ENCODE results near the gene PCDHGA1.
A peak's percentile ranks its signal among the peaks of the same experiment; 100 is the strongest.
"Not testable (repeated sequence)": the region's sequence is repeated elsewhere in the genome, so short reads cannot be mapped to it uniquely, and the experiment has no call there.

PCDHGA1 gene

DNA sequence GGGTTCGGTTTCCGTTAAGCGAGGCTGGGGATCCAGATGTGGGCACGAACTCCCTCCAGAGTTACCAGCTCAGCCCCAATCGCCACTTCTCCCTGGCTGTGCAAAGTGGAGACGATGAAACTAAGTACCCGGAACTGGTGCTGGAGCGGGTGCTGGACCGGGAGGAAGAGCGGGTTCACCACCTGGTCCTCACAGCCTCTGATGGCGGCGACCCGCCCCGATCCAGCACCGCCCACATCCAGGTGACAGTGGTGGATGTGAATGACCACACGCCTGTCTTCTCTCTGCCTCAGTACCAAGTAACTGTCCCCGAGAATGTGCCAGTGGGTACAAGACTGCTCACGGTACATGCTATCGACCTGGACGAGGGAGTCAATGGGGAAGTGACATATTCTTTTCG, 53.0 kb downstream of the PCDHGA1 start:
- Histone ChIP-seq H3K9me2 (replicated peaks; ENCODE audit: insufficient read depth, low read length) (no peaks in the 10 kb centered on the region), H3K9ac (ENCODE audit: low read length) (no peak overlapping the region), H4K20me1 (ENCODE audit: insufficient read depth, low read length) (no peaks in the 10 kb centered on the region), H3K4me1 (ENCODE audit: low read length) (no peaks in the 10 kb centered on the region), H3K79me2 (ENCODE audit: low read length) (no peaks in the 10 kb centered on the region), H3F3A (ENCODE audit: insufficient read depth, low read length) (no peaks in the 10 kb centered on the region), H3K4me2 (ENCODE audit: low read depth, low read length) (peak overlapping the region; percentile 66; the same call in 1 of the 2 replicates), H3K9me3 (replicated peaks; ENCODE audit: insufficient read depth, low read length) (no peaks in the 10 kb centered on the region), H2AFZ (ENCODE audit: low read length) (no peak overlapping the region; the same call in 1 of the 2 replicates), H3K4me3 (ENCODE audit: low read length) (peak overlapping the region; percentile 80), H3K36me3 (replicated peaks; ENCODE audit: insufficient read depth, low read length) (no peaks in the 10 kb centered on the region), H3K27me3 (replicated peaks; ENCODE audit: insufficient read depth, low read length) (peaks cover 6% of the 10 kb centered on the region; the same call in 1 of the 2 replicates), H3K27ac (ENCODE audit: low read length) (no peak overlapping the region)
- TF ChIP-seq, protein P1, sequence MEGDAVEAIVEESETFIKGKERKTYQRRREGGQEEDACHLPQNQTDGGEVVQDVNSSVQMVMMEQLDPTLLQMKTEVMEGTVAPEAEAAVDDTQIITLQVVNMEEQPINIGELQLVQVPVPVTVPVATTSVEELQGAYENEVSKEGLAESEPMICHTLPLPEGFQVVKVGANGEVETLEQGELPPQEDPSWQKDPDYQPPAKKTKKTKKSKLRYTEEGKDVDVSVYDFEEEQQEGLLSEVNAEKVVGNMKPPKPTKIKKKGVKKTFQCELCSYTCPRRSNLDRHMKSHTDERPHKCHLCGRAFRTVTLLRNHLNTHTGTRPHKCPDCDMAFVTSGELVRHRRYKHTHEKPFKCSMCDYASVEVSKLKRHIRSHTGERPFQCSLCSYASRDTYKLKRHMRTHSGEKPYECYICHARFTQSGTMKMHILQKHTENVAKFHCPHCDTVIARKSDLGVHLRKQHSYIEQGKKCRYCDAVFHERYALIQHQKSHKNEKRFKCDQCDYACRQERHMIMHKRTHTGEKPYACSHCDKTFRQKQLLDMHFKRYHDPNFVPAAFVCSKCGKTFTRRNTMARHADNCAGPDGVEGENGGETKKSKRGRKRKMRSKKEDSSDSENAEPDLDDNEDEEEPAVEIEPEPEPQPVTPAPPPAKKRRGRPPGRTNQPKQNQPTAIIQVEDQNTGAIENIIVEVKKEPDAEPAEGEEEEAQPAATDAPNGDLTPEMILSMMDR (IDR thresholded peaks at IDR 0.05; ENCODE audit: low read length): no peak
- TF ChIP-seq EZH2phosphoT487 (IDR thresholded peaks at IDR 0.05; ENCODE audit: low read length) (no peak), EZH2 (optimal IDR thresholded peaks at IDR 0.05; ENCODE audit: low read depth, low read length) (no peak)
- DNase-seq: no peak

DNA sequence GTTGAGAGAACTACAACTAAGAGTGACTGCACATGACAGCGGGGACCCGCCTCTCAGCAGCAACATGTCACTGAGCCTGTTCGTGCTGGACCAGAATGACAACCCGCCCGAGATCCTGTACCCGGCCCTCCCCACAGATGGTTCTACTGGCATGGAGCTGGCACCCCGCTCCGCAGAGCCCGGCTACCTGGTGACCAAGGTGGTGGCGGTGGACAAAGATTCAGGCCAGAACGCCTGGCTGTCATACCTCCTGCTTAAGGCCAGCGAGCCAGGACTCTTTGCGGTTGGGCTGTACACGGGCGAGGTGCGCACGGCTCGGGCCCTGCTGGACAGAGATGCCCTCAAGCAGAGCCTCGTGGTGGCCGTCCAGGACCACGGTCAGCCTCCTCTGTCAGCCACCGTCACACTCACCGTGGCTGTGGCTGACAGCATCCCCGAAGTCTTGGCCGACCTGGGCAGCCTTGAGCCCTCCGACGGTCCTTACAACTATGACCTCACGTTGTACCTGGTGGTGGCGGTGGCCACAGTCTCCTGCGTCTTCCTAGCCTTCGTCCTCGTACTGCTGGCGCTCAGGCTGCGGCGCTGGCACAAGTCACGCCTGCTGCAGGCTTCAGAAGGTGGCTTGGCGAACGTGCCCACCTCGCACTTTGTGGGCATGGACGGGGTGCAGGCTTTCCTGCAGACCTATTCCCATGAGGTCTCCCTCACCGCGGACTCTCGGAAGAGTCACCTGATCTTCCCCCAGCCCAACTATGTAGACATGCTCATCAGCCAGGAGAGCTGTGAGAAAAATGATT, 54.4 kb downstream of the PCDHGA1 start:
- H3K9me3 ChIP-seq (replicated peaks; ENCODE audit: insufficient read depth, low read length): no peaks in the 10 kb centered on the region
- TF ChIP-seq, protein P1 (IDR thresholded peaks at IDR 0.05; ENCODE audit: low read length): no peak
- no peak for TF ChIP-seq EZH2 (optimal IDR thresholded peaks at IDR 0.05; ENCODE audit: low read depth, low read length)
- TF ChIP-seq EZH2phosphoT487 (IDR thresholded peaks at IDR 0.05; ENCODE audit: low read length): no peak
- no peaks in the 10 kb centered on the region for H3K36me3 ChIP-seq (replicated peaks; ENCODE audit: insufficient read depth, low read length)
- H3K9me2 ChIP-seq (replicated peaks; ENCODE audit: insufficient read depth, low read length): no peaks in the 10 kb centered on the region
- H3K27ac ChIP-seq (ENCODE audit: low read length): no peak overlapping the region
- no peaks in the 10 kb centered on the region for H4K20me1 ChIP-seq (ENCODE audit: insufficient read depth, low read length)
- H3F3A ChIP-seq (ENCODE audit: insufficient read depth, low read length): no peaks in the 10 kb centered on the region
- no peak overlapping the region for H2AFZ ChIP-seq (ENCODE audit: low read length)
- H3K4me2 ChIP-seq (ENCODE audit: low read depth, low read length): no peak overlapping the region
- peaks cover 6% of the 10 kb centered on the region; the same call in 1 of the 2 replicates for H3K27me3 ChIP-seq (replicated peaks; ENCODE audit: insufficient read depth, low read length)
- no peaks in the 10 kb centered on the region for H3K4me1 ChIP-seq (ENCODE audit: low read length)
- H3K79me2 ChIP-seq (ENCODE audit: low read length): no peaks in the 10 kb centered on the region
- H3K4me3 ChIP-seq (ENCODE audit: low read length): no peak overlapping the region
- no peak for DNase-seq
- no peak overlapping the region for H3K9ac ChIP-seq (ENCODE audit: low read length)

DNA sequence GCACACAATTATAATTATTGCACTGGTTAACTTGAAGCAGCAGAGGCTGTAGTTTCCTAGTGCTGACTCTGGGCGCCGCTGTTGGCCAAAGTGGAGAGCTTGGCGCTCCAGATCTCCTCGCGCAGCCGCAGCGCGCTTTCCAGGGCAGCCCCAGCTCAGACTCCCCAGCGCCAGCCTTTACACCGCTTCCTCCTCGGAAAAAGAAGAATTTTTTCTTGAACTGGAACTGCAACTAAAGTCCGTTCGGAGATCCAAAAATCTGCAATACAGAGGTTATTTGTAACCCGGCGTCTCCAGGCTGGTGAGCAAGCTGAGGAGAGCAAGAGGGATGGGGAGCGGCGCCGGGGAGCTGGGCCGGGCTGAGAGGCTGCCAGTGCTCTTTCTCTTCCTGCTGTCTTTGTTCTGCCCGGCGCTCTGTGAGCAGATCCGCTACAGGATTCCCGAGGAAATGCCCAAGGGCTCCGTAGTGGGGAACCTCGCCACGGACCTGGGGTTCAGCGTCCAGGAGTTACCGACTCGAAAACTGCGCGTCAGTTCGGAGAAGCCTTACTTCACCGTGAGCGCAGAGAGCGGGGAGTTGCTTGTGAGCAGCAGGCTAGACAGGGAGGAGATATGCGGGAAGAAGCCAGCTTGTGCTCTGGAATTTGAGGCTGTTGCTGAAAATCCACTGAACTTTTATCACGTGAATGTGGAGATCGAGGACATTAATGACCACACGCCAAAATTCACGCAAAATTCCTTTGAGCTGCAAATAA, 57.4 kb downstream of the PCDHGA1 start, which contains the start of gene PCDHGB4:
Gene PCDHGB4 (plus strand): TSS at position 142 of the 755 bp plus-strand sequence. CDS start 187 bp downstream, at position 329.
- not testable (repeated sequence) for H3K9me3 ChIP-seq (replicated peaks; ENCODE audit: insufficient read depth, low read length); H3K9ac ChIP-seq (ENCODE audit: low read length); H3K36me3 ChIP-seq (replicated peaks; ENCODE audit: insufficient read depth, low read length); H3K79me2 ChIP-seq (ENCODE audit: low read length); H3K9me2 ChIP-seq (replicated peaks; ENCODE audit: insufficient read depth, low read length); H2AFZ ChIP-seq (ENCODE audit: low read length); H3K27ac ChIP-seq (ENCODE audit: low read length); H3K4me3 ChIP-seq (ENCODE audit: low read length); H3F3A ChIP-seq (ENCODE audit: insufficient read depth, low read length); H3K4me1 ChIP-seq (ENCODE audit: low read length); H4K20me1 ChIP-seq (ENCODE audit: insufficient read depth, low read length); DNase-seq
- Histone ChIP-seq H3K27me3 (replicated peaks; ENCODE audit: insufficient read depth, low read length) (peaks cover 11% of the 10 kb centered on the region; the same call in 1 of the 2 replicates), H3K4me2 (ENCODE audit: low read depth, low read length) (peak within 1 kb of the TSS; percentile 43; the same call in 1 of the 2 replicates)
